ENCODE measurements around the gene FOXJ3.

- TF ChIP-seq EZH2 (IDR thresholded peaks at IDR 0.05; ENCODE audit: borderline replicate concordance, low read length), result no peak
- TF ChIP-seq CTCF (conservative IDR thresholded peaks at IDR 0.05 in 1 of 2, IDR thresholded peaks at IDR 0.05 in 1 of 2; ENCODE audit: extremely low read depth in 1 of 2, insufficient read depth in 1 of 2, low read depth in 1 of 2, low read length in 2 of 2), result no peak
Observed at GRCh38 chr1:42318601-42319000, 16.4 kb downstream of the FOXJ3 start.
